NT2/D1 (cell line): ENCODE data around the gene FAM167B.
"Not testable (repeated sequence)": the region's sequence is repeated elsewhere in the genome, so short reads cannot be mapped to it uniquely, and the experiment has no call there.

Source experiments
- DNase-seq: peaks from one replicate; pipeline ENCODE4 v3.0.0-alpha.2; 2011; ENCODE audit warnings: low read depth, low spot score
- H3K27me3 ChIP-seq: 2 replicates; pipeline ENCODE4 v1.6.0; 2011; ENCODE audit warnings: mild to moderate bottlenecking; ENCODE audit not compliant: insufficient read length, insufficient read depth
- H3K36me3 ChIP-seq: 2 replicates; pipeline ENCODE4 v1.6.1; 2011; ENCODE audit warnings: mild to moderate bottlenecking, low read length, mixed read lengths; ENCODE audit not compliant: insufficient read depth, insufficient read length
- H3K4me1 ChIP-seq: 2 replicates; pipeline ENCODE4 v1.5.1; 2011; ENCODE audit not compliant: insufficient read depth, insufficient read length
- H3K4me3 ChIP-seq: 2 replicates; pipeline ENCODE4 v1.5.1; 2011; ENCODE audit warnings: low read depth; ENCODE audit not compliant: insufficient read length
- H3K9ac ChIP-seq: 2 replicates; pipeline ENCODE4 v1.6.0; 2011; ENCODE audit warnings: low read depth; ENCODE audit not compliant: insufficient read length
- H3K9me3 ChIP-seq: 2 replicates; pipeline ENCODE4 v1.5.1; 2011; ENCODE audit warnings: mild to moderate bottlenecking, low read length; ENCODE audit not compliant: insufficient read depth
- SUZ12 ChIP-seq: IDR thresholded peaks from 2 replicates; pipeline ENCODE4 v1.6.1; 2011; ENCODE audit not compliant: insufficient read length, insufficient read depth; ENCODE audit errors: extremely low read depth
- YY1 ChIP-seq: IDR thresholded peaks from 2 replicates; pipeline ENCODE4 v1.6.1; 2011; ENCODE audit not compliant: insufficient read length, insufficient read depth
- ZNF274 ChIP-seq: IDR thresholded peaks from 2 replicates; pipeline ENCODE4 v1.6.1; 2011; ENCODE audit warnings: mild to moderate bottlenecking, low read depth, low read length

Gene FAM167B

DNA sequence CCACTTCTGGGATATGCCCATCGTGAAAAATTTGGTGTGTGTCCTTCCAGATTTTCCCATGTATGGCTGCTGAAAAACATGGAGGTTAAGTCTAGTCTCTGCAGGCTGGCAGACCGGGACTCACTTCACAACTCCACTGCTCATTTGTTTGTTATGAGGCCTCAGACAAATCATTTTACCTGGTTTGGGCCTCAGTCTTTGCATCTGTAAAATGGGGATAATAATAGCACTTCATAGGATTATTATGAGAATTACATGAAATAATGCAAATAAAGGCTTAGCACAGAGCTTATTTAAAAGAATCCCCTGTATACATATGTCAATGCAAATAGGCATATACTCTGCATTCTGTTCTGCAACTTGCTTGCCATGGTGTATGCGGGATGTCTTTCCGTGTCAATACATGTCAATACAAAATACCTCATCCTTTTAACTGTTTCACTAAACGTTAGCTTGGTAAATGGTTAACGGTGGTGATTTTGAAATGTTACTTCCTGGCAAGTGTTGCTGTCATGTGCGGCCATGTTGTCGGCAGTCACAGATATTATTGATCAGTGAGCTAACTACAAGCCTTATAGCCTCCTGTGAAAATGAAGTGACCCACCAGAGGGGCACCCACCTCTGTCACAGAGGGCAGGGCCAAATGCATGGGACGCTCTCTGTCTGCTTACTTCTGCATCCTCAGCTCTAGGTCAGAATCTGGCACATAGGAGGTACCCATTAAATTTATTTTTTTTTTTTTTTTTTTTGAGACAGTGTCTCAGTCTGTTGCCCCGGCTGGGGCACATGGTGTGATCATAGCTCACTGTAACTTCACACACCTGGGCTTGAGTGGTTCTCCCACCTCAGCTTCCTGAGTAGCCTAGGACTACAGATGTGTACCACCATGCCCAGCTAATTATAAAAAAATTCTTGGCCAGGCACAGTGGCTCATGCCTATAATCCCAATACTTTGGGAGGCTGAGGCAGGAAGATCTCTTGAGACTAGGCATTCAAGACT lies 8.3 kb downstream of the FAM167B start:
- Histone ChIP-seq H3K27me3 (no peaks in the 10 kb centered on the region), H3K4me1 (peaks cover 11% of the 10 kb centered on the region), H3K9me3 (no peaks in the 10 kb centered on the region), H3K36me3 (no peaks in the 10 kb centered on the region), H3K9ac (no peak overlapping the region), H3K4me3 (no peak overlapping the region)
- TF ChIP-seq SUZ12: no peak
- DNase-seq: no peak

DNA sequence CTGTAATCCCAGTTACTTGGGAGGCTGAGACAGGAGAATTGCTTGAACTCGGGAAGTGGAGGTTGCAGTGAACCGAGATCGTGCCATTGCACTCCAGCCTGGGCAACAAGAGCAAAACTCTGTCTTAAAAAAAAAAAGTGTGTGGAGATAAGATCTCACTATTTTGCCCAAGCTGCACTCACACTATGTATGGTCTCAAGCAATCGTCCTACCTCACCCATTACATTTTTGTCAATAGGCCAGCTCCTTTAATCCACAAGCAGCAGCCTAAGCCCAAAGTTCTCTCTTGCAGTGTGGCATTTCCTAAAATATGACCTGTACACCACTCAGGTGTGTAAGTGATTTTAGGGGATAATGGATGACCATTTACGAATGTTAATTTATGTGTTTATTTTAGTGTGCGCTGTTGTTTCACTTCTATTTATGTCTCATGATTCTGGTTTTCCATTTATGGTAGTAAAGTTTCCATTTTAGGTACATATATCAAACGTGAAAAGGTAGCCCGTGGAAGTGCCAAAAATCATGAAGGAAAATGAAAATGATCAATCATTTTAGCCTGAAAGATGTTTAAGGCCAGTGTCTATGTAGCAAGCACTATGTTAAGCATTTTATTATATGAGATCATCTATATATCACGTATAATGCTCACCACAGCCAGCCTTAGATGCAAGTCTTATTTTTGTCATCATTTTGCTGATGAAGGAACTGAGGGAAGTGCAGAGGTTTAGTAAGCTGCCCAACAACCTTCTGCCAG lies 9.6 kb downstream of the FAM167B start:
- Histone ChIP-seq H3K4me1 (no peaks in the 10 kb centered on the region), H3K36me3 (no peaks in the 10 kb centered on the region), H3K9ac (no peak overlapping the region), H3K4me3 (no peak overlapping the region), H3K27me3 (no peaks in the 10 kb centered on the region), H3K9me3 (no peaks in the 10 kb centered on the region)
- TF ChIP-seq SUZ12 (no peak), ZNF274 (no peak), YY1 (no peak)
- no peak for DNase-seq

DNA sequence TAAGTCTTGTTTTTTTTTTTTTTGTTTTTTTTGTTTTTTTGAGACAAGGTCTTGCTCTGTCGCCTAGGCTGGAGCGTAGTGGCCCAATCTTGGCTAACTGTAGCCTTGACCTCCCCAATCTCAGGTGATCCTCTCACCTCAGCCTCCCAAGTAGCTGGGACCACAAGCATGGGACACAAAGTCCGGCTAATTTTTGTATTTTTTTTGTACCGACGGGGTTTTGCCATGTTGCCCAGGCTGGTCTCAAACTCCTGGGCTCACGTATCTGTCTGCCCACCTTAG lies 10.1 kb downstream of the FAM167B start:
- H3K9me3 ChIP-seq: no peaks in the 10 kb centered on the region
- no peaks in the 10 kb centered on the region for H3K36me3 ChIP-seq
- no peak overlapping the region for H3K9ac ChIP-seq
- no peak overlapping the region for H3K4me3 ChIP-seq
- H3K4me1 ChIP-seq: no peaks in the 10 kb centered on the region
- H3K27me3 ChIP-seq: no peaks in the 10 kb centered on the region
- DNase-seq: no peak
- TF ChIP-seq YY1 (no peak), SUZ12 (no peak), ZNF274 (no peak)

GRCh38 chr1:32263236-32263593 lies 16.2 kb downstream of the FAM167B start:
- H3K4me1 ChIP-seq: peaks cover 11% of the 10 kb centered on the region
- DNase-seq, H3K9me3 ChIP-seq: not testable (repeated sequence)

DNA sequence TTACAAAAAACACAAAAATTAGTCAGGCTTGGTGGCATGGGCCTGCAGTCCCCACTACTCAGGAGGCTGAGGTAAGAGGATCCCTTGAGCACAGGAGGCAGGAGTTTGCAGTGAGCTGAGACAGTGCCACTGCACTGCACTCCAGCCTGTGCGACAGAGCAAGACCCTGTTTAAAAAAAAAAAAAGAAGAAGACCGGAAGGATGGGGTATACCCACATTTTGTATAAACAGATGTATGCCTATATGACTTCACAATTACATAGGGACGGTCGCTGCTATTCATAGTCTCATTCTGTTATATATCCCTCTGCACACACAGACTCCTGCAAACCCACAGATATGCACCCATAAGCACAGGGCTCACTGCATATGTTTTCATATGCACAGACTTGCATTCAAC lies 16.7 kb downstream of the FAM167B start:
- DNase-seq: no peak
- H3K9me3 ChIP-seq: no peaks in the 10 kb centered on the region
- H3K4me3 ChIP-seq: no peak overlapping the region
- no peaks in the 10 kb centered on the region for H3K27me3 ChIP-seq
- no peaks in the 10 kb centered on the region for H3K36me3 ChIP-seq
- H3K4me1 ChIP-seq: peaks cover 11% of the 10 kb centered on the region
- TF ChIP-seq YY1 (no peak), ZNF274 (no peak)
- no peak overlapping the region for H3K9ac ChIP-seq

More at GRCh38 chr1:32263236-32263593, 16.2 kb downstream of the FAM167B start:
- not testable (repeated sequence) for H3K9ac ChIP-seq, H3K27me3 ChIP-seq, H3K36me3 ChIP-seq, H3K4me3 ChIP-seq

- no peak for DNase-seq
- H3K9me3 ChIP-seq: no peaks in the 10 kb centered on the region
- H3K4me1 ChIP-seq: peaks cover 11% of the 10 kb centered on the region
- no peaks in the 10 kb centered on the region for H3K27me3 ChIP-seq
- no peak overlapping the region for H3K9ac ChIP-seq
- TF ChIP-seq ZNF274 (no peak), SUZ12 (no peak), YY1 (no peak)
- no peaks in the 10 kb centered on the region for H3K36me3 ChIP-seq
- H3K4me3 ChIP-seq: no peak overlapping the region
Measured at GRCh38 chr1:32265846-32266245, 18.8 kb downstream of the FAM167B start.

DNA sequence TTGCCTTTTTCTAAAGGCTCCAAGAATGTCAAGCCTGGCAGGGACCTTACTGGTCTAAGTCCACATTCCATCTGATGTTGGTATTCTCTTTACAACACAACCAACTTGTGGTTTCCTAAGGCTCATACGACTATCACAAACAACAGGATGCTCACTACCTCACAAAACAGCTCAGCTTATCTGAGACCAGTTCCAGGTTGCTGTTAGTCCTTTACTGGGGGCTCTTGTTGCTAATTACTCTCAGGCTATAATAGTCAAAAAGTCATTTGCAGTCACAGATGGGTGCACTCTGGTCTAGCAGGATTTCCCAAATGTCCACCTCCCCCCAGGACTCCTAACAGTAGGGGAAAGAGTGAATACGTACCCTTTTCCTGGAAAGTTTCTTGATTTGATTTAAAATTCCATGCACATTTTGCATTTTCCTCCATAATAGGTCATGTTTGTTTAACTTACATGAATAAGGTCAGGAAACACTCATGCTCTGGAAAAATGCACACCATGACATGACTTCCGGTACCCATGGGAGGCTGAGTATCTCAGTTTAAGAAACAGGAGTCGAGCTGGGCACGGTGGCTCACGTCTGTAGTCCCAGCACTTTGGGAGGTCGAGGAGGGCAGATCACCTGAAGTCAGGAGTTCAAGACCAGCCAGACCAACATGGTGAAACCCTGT lies 20.0 kb downstream of the FAM167B start:
- Histone ChIP-seq H3K4me1 (peaks cover 14% of the 10 kb centered on the region), H3K9me3 (no peaks in the 10 kb centered on the region), H3K36me3 (no peaks in the 10 kb centered on the region), H3K27me3 (no peaks in the 10 kb centered on the region), H3K4me3 (no peak overlapping the region), H3K9ac (no peak overlapping the region)
- no peak for TF ChIP-seq ZNF274
- no peak for TF ChIP-seq SUZ12
- TF ChIP-seq YY1: no peak
- no peak for DNase-seq
